ENCODE data around the gene TGFB2. TPM values are rescaled to one million over a fixed set of nuclear protein-coding genes. Genes with fewer than 3 reads are reported as not detected.

TGFB2 gene
- total RNA-seq, 1 experiment from 2014 or later, result 21.8 TPM

- in situ Hi-C loops (cut with HindIII; ENCODE audit: low pct_unique_long_range_greater_than_20kb, low sequenced_read_pairs), result no loop called here
- DNase-seq (ENCODE audit: low read depth), result peak; percentile 59
Measured at GRCh38 chr1:218374401-218375353, 29.5 kb downstream of the TGFB2 start.

- DNase-seq (ENCODE audit: low read depth), result peak; percentile 84
- in situ Hi-C loops (cut with HindIII; ENCODE audit: low pct_unique_long_range_greater_than_20kb, low sequenced_read_pairs), result no loop called here
Measured at GRCh38 chr1:218376722-218377121, 31.6 kb downstream of the TGFB2 start.

- peak; percentile 96 for DNase-seq (ENCODE audit: low read depth)
- in situ Hi-C loops (cut with HindIII; ENCODE audit: low pct_unique_long_range_greater_than_20kb, low sequenced_read_pairs), result no loop called here
Measured at GRCh38 chr1:218377143-218377660, 32.1 kb downstream of the TGFB2 start.

GRCh38 chr1:218380125-218380977 lies 35.2 kb downstream of the TGFB2 start:
- DNase-seq (ENCODE audit: low read depth), result peak; percentile 90
- in situ Hi-C loops (cut with HindIII; ENCODE audit: low pct_unique_long_range_greater_than_20kb, low sequenced_read_pairs), result no loop called here

GRCh38 chr1:218382261-218382660 lies 37.1 kb downstream of the TGFB2 start:
- DNase-seq (ENCODE audit: low read depth), result no peak
- in situ Hi-C loops (cut with HindIII; ENCODE audit: low pct_unique_long_range_greater_than_20kb, low sequenced_read_pairs), result no loop called here

- DNase-seq (ENCODE audit: low read depth), result no peak
- in situ Hi-C loops (cut with HindIII; ENCODE audit: low pct_unique_long_range_greater_than_20kb, low sequenced_read_pairs), result no loop called here
Measured at GRCh38 chr1:218383051-218383450, 37.9 kb downstream of the TGFB2 start.

GRCh38 chr1:218383681-218384080 lies 38.5 kb downstream of the TGFB2 start:
- in situ Hi-C loops (cut with HindIII; ENCODE audit: low pct_unique_long_range_greater_than_20kb, low sequenced_read_pairs), result no loop called here
- no peak for DNase-seq (ENCODE audit: low read depth)

GRCh38 chr1:218384581-218384993 lies 39.5 kb downstream of the TGFB2 start:
- in situ Hi-C loops (cut with HindIII; ENCODE audit: low pct_unique_long_range_greater_than_20kb, low sequenced_read_pairs), result no loop called here

GRCh38 chr1:218388591-218388990 lies 43.5 kb downstream of the TGFB2 start:
- no peak for DNase-seq (ENCODE audit: low read depth)
- in situ Hi-C loops (cut with HindIII; ENCODE audit: low pct_unique_long_range_greater_than_20kb, low sequenced_read_pairs), result no loop called here

More at GRCh38 chr1:218384581-218384993, 39.5 kb downstream of the TGFB2 start:
- DNase-seq (ENCODE audit: low read depth), result peak; percentile 52

GRCh38 chr1:218390618-218391017 lies 45.5 kb downstream of the TGFB2 start:
- in situ Hi-C loops (cut with HindIII; ENCODE audit: low pct_unique_long_range_greater_than_20kb, low sequenced_read_pairs), result no loop called here
- DNase-seq (ENCODE audit: low read depth), result peak; percentile 51

GRCh38 chr1:218392780-218393179 lies 47.6 kb downstream of the TGFB2 start:
- in situ Hi-C loops (cut with HindIII; ENCODE audit: low pct_unique_long_range_greater_than_20kb, low sequenced_read_pairs), result no loop called here
- no peak for DNase-seq (ENCODE audit: low read depth)

- in situ Hi-C loops (cut with HindIII; ENCODE audit: low pct_unique_long_range_greater_than_20kb, low sequenced_read_pairs), result no loop called here
- DNase-seq (ENCODE audit: low read depth), result no peak
Measured at GRCh38 chr1:218394416-218394815, 49.3 kb downstream of the TGFB2 start.

GRCh38 chr1:218394989-218395388 lies 49.9 kb downstream of the TGFB2 start:
- no peak for DNase-seq (ENCODE audit: low read depth)
- in situ Hi-C loops (cut with HindIII; ENCODE audit: low pct_unique_long_range_greater_than_20kb, low sequenced_read_pairs), result no loop called here

GRCh38 chr1:218395916-218396315 lies 50.8 kb downstream of the TGFB2 start:
- no peak for DNase-seq (ENCODE audit: low read depth)
- in situ Hi-C loops (cut with HindIII; ENCODE audit: low pct_unique_long_range_greater_than_20kb, low sequenced_read_pairs), result no loop called here

- in situ Hi-C loops (cut with HindIII; ENCODE audit: low pct_unique_long_range_greater_than_20kb, low sequenced_read_pairs), result no loop called here
- peak; percentile 90 for DNase-seq (ENCODE audit: low read depth)
Measured at GRCh38 chr1:218397752-218398339, 52.7 kb downstream of the TGFB2 start.

GRCh38 chr1:218400624-218401023 lies 55.5 kb downstream of the TGFB2 start:
- no peak for DNase-seq (ENCODE audit: low read depth)
- in situ Hi-C loops (cut with HindIII; ENCODE audit: low pct_unique_long_range_greater_than_20kb, low sequenced_read_pairs), result no loop called here

- DNase-seq (ENCODE audit: low read depth), result no peak
- in situ Hi-C loops (cut with HindIII; ENCODE audit: low pct_unique_long_range_greater_than_20kb, low sequenced_read_pairs), result no loop called here
Measured at GRCh38 chr1:218401441-218401997, 56.4 kb downstream of the TGFB2 start.
